GM18511 (cell line): ENCODE data around the gene SP9.
"Not testable (repeated sequence)": the region's sequence is repeated elsewhere in the genome, so short reads cannot be mapped to it uniquely, and the experiment has no call there.

Source experiments
- ATAC-seq: cut with Tn5 transposase; IDR thresholded peaks from one replicate; pipeline ENCODE4 v1.9.1; 2021; ENCODE audit warnings: mild to moderate bottlenecking, moderate library complexity; ENCODE audit not compliant: unreplicated experiment

SP9 gene

DNA sequence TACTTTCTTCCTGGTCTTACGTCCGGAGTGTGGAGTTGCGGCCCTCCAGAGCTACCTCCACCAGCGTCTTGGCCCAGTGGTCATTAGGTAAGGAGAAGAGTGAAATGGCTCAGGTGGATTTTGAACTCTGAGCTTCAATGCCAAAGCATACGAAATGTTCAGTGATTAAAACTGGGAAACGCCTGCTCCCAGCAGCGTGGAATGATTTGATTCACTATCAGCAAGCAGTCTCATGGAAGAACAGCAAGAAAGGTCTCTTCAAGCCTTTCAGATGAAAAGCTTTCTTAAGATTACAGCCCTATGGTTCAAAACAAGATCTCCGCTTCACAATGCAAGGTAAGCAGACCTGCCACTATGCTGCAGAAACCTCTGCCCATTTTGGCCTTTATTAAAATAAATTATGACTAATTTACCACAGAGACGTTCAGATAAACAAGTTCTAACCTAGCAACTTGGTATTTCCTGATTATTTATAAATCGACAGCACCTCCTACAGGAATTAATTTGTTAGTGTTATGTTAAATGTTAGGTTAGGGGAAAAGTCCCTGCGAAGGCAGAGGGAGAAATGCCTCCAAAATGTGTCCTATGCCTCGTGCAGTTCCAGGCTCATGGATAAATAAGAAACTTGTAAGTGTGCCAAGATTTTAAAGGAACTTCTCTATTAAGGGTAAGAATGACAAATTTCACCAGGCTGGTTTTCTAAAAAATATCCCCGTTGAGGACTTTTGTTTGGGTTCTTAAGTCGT lies 10.1 kb downstream of the SP9 start:
- ATAC-seq = no peak

DNA sequence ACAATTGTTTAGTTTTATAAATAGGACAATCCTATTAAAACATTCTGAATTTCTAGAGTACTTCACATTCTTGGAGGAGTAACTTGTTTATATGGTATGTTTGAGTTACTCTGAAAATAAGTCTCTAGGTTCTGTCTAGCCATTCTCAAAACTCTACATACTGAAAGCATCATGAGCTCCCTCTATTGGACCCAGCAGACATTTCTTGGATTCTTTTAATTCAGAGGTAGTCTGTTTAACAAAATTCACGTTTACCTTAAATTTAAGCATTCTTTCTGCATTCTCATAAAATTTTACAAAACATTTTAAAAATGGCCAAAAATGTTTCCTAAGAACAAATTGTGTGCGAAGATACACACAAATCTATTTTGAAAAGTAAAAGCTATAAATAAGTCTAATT lies 15.3 kb downstream of the SP9 start:
- no peak for ATAC-seq

DNA sequence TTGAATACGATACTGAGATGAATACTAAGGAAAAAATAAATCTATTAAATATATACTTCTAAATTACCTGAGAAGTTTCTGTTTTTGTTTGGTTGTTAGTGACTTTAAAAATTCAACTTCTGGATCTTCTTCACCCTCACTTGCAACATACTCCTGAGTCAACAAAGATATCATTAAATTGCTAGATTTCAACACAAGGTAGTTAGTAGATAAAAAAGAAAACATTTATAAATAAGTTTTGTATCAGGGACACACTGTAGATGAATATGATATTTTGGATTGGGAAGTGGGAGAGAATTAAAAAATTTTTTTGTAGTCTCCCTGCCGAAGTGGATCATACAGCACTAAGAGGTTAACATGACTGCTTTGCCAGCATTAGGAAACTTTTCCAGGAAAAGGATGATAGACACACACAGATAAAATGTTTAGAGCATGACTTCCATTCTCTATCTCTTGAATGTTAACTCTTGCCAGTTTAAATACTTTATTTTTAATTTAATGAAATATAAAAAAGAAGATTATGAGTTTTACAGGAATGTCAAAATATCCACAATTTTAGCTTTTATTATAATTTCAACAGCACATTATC lies 15.9 kb downstream of the SP9 start:
- ATAC-seq = no peak

DNA sequence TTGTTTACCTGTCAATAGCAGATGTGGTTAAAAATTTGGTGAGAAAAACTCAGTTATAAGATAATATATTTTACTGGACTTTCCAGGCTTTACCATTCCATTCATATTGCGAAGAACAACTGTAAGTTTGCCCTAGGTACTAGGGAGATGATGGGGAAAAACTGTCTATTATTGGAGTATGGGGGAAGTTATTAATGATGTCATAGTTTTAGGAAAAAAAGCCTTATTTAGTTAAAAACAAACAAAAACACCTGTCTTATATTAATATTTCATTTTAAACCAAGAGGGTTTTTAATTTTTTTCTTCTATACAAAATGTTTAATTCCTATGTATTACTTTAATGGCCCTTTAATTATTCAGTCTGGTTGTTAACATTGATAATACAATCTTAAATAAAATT lies 18.2 kb downstream of the SP9 start:
- ATAC-seq = no peak

DNA sequence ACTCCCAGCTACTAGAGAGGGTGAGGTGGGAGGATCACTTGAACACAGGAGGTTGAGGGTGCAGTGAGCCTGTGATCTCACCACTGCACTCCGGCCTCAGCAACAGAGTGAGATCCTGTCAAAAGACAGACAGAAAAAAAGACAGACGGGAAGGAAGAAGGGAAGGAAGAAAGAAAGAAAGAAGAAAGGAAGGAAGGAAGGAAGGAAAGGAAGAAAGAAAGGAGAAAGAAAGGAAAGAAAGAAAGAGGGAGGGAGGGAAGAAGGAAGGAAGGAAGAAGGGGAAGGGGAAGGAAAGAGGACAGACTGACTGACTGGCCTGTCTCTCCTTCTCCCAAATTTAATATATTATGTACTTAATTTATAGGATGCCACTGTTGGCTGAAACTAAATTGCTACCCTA lies 21.6 kb downstream of the SP9 start:
- no peak for ATAC-seq

DNA sequence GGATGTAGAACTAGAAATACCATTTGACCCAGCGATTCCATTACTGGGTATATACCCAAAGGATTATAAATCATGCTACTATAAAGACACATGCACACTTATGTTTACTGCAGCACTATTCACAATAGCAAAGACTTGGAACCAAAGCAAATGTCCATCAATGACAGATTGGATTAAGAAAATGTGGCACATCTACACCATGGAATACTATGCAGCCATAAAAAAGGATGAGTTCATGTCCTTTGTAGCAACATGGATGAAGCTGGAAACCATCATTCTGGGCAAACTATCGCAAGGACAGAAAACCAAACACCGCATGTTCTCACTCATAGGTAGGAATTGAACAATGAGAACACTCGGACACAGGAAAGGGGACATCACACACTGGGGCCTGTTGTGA lies 24.9 kb downstream of the SP9 start:
- not testable (repeated sequence) for ATAC-seq

DNA sequence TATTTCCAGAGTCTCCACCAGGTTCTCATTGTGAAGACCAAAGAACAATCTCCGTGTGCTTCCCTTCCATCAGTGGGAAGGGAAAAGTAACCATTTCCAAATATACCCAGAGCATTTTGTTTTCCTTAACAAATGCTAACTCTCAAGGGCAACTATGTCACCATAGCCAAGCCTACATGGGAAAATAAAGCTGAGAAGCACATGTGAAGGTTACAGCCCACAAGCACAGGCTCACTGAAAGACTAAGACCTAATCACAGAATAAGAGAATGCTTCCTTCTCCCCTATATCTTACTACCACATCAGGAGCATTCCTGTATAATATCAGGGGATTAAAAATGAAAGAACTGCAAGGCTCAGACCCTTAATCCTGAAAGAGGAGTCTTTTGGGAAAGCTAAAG lies 28.2 kb downstream of the SP9 start:
- ATAC-seq = no peak

DNA sequence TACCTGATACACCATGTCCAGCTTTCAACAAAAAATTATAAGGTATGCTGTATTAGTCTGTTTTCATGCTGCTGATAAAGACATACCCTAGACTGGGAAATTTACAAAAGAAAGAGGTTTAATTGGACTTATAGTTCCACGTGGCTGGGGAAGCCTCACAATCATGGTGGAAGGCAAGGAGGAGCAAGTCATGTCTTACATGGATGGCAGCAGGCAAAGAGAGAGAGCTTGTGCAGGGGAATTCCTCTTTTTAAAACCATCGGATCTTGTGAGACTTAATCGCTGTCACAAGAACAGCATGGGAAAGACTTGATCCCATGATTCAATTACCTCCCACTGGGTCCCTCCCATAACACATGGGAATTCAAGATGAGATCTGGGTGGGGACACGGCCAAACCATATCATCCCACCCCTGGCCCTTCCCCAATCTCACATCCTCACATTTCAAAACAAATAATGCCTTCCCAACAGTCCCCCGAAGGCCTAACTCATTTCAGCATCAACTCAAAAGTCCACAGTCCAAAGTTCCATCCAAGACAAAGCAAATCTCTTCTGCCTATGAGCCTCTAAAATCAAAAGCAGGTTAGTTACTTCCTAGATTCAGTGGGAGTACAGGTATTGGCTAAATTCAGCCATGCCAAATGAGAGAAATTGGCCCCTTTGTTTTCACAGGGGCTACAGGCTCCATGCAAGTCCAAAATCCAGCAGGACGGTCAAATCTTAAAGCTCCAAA lies 28.9 kb downstream of the SP9 start:
- ATAC-seq = not testable (repeated sequence)

DNA sequence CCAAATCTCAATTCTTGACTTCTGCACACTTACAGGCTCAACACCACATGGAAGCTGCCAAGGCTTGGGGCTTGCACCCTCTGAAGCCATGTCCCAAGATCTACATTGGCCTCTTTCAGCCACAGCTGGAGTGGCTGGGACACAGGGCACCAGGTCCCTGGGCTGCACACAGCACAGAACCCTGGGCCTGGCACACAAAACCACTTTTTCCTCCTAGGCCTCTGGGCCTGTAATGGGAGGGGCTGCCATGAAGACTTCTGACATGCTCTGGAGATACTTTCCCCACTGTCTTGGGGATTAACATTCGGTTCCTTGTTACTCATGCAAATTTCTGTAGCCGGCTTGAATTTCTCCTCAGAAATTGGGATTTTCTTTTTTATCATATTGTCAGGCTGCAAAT lies 29.9 kb downstream of the SP9 start:
- ATAC-seq = no peak

DNA sequence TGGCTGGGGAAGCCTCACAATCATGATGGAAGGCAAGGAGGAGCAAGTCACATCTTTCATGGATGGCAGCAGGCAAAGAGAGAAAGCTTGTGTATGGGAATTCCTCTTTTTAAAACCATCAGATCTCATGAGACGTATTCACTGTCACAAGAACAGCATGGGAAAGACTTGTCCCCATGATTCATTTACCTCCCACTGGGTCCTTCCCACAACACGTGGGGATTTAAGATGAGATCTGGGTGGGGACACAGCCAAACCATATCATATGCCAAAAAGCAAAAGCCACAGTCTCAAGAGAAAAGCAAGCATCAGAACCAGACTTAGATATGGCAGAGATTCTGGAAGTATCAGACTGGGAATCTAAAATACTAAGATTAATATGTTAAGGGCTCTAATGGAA lies 30.8 kb downstream of the SP9 start:
- no peak for ATAC-seq

DNA sequence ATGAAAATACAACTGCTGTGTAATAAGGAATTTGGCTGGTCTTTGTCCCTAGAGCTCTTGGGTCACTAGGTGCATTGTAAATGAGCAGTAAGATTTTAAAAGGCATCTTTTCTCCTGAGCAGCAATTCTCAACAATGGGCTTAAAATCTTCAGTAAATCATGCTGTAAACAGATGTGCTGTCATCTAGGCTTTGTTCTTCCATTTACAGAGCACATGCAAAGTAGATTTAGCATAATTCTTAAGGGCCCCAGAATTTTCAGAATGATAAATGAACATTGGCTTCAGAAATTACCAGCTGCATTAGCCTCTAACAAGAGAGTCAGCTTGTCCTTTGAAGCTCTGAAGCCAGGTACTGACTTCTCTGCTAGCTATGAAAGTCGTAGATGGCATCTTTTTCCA lies 33.9 kb downstream of the SP9 start:
- ATAC-seq = no peak

DNA sequence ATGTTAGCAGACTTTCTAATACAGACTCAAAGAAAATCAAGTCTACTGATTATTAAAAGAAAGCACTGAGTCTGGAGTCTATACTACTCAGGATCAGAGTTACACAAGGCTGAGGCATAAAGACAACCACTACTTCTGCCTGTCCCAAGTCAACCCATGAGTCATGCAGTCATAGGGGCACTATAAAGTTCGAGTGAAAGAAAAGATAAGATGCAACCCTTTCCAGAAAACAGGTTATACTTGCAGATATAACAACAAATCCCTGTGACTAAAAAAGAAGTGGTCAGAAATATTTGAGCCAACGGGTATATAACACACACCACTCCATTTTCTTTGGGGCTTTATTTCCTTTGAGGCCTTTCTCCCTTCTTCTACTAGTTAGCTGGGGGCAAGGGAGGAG lies 42.2 kb downstream of the SP9 start:
- no peak for ATAC-seq

DNA sequence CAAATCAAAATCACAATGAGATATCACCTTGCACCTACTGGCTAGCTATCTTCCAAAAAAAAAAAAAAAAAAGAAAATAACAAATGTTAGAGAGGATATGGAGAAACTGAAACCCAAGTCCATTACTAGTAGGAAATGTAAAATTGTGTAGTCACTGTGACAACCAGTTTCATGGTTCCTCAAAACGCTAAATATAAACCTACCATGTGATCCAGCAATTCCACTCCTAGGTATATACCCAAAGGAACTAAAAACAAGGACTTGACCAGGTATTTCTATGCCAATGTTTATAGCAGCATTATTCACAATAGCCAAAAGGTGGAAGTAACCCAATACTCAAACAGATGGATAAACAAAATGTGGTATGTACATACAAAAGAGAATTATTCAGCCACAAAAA lies 49.0 kb downstream of the SP9 start:
- no peak for ATAC-seq

DNA sequence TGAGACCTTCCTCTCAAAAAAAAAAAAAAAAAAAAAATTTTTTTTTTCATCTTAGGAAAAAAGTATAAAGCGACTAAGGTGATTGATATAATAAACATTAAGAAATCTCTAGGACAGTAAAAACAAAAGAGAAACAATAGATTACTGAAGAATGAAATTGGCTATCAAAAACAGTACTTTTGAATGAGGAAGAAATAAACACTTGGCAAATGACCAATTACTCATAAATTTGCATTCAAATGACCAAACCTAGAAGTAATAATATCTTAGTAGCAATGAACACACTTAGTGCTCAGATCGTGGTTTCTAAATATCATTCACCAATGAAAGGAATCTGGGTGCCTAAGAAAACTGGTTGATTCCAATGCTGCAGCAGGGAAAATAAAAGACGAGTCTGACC lies 50.4 kb downstream of the SP9 start:
- no peak for ATAC-seq
